ENCODE data around the gene UCP3. TPM values are rescaled to one million over a fixed set of nuclear protein-coding genes. Genes with fewer than 3 reads are reported as not detected.

Gene UCP3
- total and polyA plus RNA-seq, 12 donors = 0.61 to 12.6 (median 1.6) TPM

DNA sequence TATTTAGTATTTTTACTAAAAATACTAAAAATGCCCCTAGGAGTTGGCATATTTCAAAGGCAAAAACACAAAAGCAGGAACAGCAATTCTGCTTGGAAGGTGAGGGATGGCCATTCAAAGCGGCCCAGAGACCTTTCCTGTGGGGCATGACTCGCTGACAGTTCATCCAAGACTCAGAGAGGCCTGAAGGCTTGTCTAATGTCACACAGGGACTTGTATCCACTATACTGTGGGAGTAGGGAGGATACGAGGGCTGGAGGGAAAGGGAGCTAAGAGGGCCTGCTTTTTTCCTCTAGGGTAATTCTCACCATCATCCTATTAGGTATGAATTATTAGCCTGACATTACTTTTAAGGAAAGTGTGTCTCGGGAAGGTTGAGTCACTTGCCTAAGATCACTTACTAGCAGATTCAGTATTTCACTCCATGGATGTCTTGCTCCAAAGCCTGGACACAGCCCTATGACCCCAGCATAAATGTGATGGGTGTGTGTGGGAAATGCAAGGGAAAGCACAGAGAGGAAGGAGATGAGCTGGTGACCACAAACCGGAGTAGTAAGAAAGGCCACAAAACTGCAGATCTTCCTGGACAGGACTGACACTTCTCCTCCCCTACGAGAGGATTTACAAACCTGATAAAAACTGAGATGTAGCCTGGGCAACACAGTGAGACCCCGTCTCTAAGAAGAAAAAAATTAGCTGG is 16.7 kb upstream of the UCP3 start:
- TF ChIP-seq, protein P1, sequence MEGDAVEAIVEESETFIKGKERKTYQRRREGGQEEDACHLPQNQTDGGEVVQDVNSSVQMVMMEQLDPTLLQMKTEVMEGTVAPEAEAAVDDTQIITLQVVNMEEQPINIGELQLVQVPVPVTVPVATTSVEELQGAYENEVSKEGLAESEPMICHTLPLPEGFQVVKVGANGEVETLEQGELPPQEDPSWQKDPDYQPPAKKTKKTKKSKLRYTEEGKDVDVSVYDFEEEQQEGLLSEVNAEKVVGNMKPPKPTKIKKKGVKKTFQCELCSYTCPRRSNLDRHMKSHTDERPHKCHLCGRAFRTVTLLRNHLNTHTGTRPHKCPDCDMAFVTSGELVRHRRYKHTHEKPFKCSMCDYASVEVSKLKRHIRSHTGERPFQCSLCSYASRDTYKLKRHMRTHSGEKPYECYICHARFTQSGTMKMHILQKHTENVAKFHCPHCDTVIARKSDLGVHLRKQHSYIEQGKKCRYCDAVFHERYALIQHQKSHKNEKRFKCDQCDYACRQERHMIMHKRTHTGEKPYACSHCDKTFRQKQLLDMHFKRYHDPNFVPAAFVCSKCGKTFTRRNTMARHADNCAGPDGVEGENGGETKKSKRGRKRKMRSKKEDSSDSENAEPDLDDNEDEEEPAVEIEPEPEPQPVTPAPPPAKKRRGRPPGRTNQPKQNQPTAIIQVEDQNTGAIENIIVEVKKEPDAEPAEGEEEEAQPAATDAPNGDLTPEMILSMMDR (IDR thresholded peaks at IDR 0.05) = no peak
- H3K36me3 ChIP-seq = peaks cover 0 to 66% (median 3%) of the 10 kb centered on the region in 9 donors
- 91 to 98% methylated on average over 7 of the region's 7 CpGs for WGBS, 2 donors
- peaks cover 0 to 61% (median 7%) of the 10 kb centered on the region in 9 donors for H3K4me1 ChIP-seq
- ATAC-seq (no peak), DNase-seq (no peak)
- intact Hi-C loops (cut with DNase I) = loop anchor here in 2 of 10 donors (10.0 kb wide), 2 partner anchors 51 to 61 kb away; no protein-coding TSS in a partner anchor
- no peak overlapping the region for H3K4me3 ChIP-seq
- no peaks in the 10 kb centered on the region for H3K9me3 ChIP-seq
- H3K27ac ChIP-seq = peak overlapping the region in 1 of 10 donors; percentile 92
- H3K27me3 ChIP-seq = no peaks in the 10 kb centered on the region

GRCh38 chr11:74024261-74025029 is 15.6 kb upstream of the UCP3 start:
- peak in 1 of 8 donors; percentile 54 for ATAC-seq
- peak overlapping the region in 2 of 10 donors; percentile 29 to 92 for H3K27ac ChIP-seq
- TF ChIP-seq, protein P1 (IDR thresholded peaks at IDR 0.05) = no peak
- intact Hi-C loops (cut with DNase I) = loop anchor here in 2 of 10 donors (10.0 kb wide), 2 partner anchors 50 to 60 kb away; no protein-coding TSS in a partner anchor
- H3K36me3 ChIP-seq = peaks cover 0 to 56% (median 3%) of the 10 kb centered on the region in 9 donors
- H3K4me3 ChIP-seq = no peak overlapping the region
- H3K9me3 ChIP-seq = no peaks in the 10 kb centered on the region
- H3K4me1 ChIP-seq = peaks cover under 1 to 72% (median 14%) of the 10 kb centered on the region in 9 donors
- no peaks in the 10 kb centered on the region for H3K27me3 ChIP-seq
- DNase-seq = peak in 1 of 2 donors; percentile 60
- 58 to 67% methylated on average over 2 of the region's 2 CpGs for WGBS, 2 donors

GRCh38 chr11:74023276-74023675 is 14.4 kb upstream of the UCP3 start:
- no peak for DNase-seq
- intact Hi-C loops (cut with DNase I) = loop anchor here in 2 of 10 donors (10.0 kb wide), 2 partner anchors 48 to 58 kb away; no protein-coding TSS in a partner anchor
- no peaks in the 10 kb centered on the region for H3K9me3 ChIP-seq
- peaks cover 9 to 84% (median 25%) of the 10 kb centered on the region in 9 donors for H3K4me1 ChIP-seq
- ATAC-seq = no peak
- no peak overlapping the region for H3K4me3 ChIP-seq
- TF ChIP-seq, protein P1 (IDR thresholded peaks at IDR 0.05) = no peak
- H3K36me3 ChIP-seq = peaks cover 0 to 46% (median 3%) of the 10 kb centered on the region in 9 donors
- H3K27me3 ChIP-seq = no peaks in the 10 kb centered on the region
- H3K27ac ChIP-seq = peak overlapping the region in 4 of 10 donors; percentile 1 to 92 (median 23)

GRCh38 chr11:74022546-74022945 is 13.7 kb upstream of the UCP3 start:
- peaks cover 0 to 39% (median 0%) of the 10 kb centered on the region in 9 donors for H3K36me3 ChIP-seq
- peak overlapping the region in 3 of 10 donors; percentile 18 to 92 (median 28) for H3K27ac ChIP-seq
- H3K27me3 ChIP-seq = no peaks in the 10 kb centered on the region
- DNase-seq (no peak), ATAC-seq (no peak)
- intact Hi-C loops (cut with DNase I) = loop anchor here in 2 of 10 donors (10.0 kb wide), 2 partner anchors 48 to 58 kb away; no protein-coding TSS in a partner anchor
- H3K9me3 ChIP-seq = no peaks in the 10 kb centered on the region
- H3K4me1 ChIP-seq = peaks cover 9 to 91% (median 32%) of the 10 kb centered on the region in 9 donors
- TF ChIP-seq, protein P1 (IDR thresholded peaks at IDR 0.05) = no peak
- WGBS, 2 donors = 87 to 92% methylated on average over 6 of the region's 6 CpGs
- no peak overlapping the region for H3K4me3 ChIP-seq

All from heart right ventricle (tissue), 16 donors.